Stimulated activated CD4-positive, alpha-beta T cell treated with anti-CD3 and anti-CD28 coated beads, Interleukin-1b, Interleukin-23, amount 100 ng/mL, for 48 hours (primary cell): ENCODE measurements around the gene CDKN1B.

Experiments used
- DNase-seq: peaks from one replicate; pipeline ENCODE4 v3.0.0-alpha.2; 2020

CDKN1B gene

DNA sequence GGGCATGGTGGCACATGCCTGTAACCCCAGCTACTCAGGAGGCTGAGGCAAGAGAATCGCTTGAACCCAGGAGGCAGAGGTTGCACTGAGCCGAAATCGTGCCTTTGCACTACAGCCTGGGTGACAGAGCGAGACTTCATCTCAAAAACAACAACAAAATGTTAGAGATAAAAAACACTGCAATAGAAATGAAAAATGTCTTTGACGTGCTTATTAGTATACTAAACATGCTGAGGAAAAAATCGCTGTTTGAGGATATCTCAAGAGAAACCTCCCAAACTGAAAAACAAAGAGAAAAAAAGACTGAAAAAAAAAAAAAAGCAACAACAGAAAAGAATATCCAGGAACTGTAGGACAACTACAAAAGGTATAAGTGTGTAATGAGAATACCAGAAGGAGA is 53.1 kb downstream of the CDKN1B start:
- DNase-seq, result no peak
